ENCODE results near the gene GJA8. TPM values are rescaled to one million over a fixed set of nuclear protein-coding genes. Genes with fewer than 3 reads are reported as not detected.
A peak's percentile ranks its signal among the peaks of the same experiment; 100 is the strongest.
"Not testable (repeated sequence)": the region's sequence is repeated elsewhere in the genome, so short reads cannot be mapped to it uniquely, and the experiment has no call there.

The GJA8 gene
- total RNA-seq, 1 donor from 2014 or later, result not detected

DNA sequence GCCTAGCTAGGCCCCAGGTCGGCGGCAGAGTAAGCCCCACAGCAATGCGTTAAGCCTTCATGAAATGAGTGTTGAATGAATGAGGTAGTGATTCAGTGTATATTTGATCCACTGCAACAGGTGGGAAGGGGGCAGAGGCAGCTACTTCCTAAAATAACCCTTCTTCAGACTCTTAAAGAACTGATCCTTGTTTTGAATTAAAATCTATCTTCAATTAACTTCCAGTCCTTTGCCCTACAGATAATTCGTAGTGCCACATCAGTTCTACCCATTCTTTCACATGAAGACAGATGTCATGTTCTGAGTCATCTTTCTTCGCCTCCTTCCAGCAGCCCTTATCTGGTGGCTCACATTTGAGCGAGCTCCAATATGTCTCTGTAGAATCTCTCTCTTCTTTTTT lies 24.6 kb downstream of the GJA8 start:
- not testable (repeated sequence) for DNase-seq (ENCODE audit: extremely low read depth, low read depth, low spot score)

DNA sequence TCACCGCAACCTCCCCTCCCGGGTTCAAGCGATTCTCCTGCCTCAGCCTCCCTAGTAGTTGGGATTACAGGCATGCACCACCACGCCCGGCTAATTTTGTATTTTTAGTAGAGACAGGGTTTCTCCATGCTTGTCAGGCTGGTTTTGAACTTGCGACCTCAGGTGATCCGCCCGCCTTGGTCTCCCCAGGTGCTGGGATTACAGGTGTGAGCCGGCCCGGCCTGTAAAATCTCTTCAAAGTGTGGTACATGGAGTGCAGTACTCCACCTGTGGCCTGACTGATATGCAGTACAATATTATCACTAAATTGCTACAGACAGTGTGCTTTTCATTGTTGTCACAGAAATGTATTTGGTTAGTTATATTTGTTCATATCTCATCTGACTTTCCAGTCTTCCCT lies 25.1 kb downstream of the GJA8 start:
- not testable (repeated sequence) for DNase-seq (ENCODE audit: extremely low read depth, low read depth, low spot score)

DNA sequence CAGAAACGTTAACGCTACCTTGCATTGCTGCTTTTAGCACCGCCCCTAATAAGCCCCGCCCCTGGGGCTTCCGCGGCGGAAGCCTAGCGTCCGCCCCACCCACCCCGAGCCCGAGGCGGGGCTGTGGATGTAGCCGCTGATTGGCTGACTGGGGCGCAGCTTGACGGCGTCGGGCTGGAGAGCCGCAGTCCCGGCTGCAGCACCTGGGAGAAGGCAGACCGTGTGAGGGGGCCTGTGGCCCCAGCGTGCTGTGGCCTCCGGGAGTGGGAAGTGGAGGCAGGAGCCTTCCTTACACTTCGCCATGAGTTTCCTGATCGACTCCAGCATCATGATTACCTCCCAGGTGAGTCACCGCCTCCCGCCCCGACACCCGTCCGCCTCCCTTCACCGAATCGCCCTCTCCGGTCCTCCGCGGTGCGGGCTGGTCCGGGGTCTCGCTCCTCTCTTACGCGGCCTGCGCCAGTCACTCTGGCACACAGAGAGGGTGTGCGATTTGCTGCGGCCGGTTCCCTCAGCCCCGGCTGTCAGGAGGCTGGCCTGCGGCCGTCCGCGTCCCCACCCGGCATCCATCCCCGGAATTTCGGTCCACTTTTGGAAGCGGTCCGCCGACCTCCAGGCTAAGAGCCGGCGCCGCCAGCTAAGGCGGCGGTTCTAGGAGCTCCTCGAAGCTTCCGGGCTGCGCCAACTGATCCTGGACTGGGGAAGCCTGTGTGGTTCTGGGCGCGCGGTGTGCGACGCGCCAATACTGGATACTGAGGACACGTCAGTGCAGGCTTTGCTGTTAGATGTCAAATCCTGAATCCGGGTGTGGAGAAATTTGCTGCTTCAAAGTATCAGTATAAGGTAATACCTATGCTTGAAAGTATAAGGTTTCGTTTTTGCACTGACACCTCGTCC lies 25.9 kb downstream of the GJA8 start, which contains the start of gene GPR89B:
Gene GPR89B (plus strand): TSS at position 185 of the 897 bp plus-strand sequence. CDS start 117 bp downstream, at position 302.
- DNase-seq (ENCODE audit: extremely low read depth, low read depth, low spot score), result peak; percentile 22

DNA sequence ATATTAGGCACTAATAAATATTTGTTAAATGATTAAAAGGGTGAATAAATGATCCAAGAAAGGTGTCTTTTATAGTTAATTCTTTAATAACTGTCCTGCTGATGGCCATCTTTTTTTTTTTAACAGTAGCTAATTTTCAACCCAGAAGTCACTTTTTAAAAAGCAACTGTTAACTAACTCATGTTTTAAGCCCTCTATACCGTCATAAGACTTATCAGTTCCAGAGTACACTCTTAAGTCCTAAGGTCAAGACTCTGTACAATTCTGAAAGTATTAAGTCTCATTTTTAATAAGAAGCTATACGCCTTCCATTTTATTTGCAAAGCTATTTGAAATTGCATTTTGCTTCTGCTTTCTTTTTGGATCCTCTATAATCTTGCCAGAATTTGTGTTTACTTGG lies 28.5 kb downstream of the GJA8 start:
- not testable (repeated sequence) for DNase-seq (ENCODE audit: extremely low read depth, low read depth, low spot score)

DNA sequence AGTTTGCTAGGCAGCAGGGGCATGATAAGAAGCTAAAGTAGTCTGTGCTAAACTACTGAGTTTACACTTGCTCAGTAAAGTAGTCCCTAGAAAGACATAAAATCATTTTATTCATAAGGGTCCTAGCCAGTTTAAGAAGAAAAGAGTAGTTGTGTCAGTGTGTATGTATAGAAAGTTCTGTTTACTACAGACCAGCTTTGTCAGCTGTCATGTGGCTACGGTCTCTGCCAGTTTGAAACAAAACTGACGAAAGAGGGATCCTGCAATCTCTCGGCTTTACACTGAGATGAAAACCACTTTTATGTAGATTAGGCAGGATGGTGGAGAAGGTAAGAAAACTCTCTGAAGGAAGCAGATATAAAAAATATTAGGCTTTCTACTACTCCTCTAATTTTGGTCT lies 32.7 kb downstream of the GJA8 start:
- not testable (repeated sequence) for DNase-seq (ENCODE audit: extremely low read depth, low read depth, low spot score)

DNA sequence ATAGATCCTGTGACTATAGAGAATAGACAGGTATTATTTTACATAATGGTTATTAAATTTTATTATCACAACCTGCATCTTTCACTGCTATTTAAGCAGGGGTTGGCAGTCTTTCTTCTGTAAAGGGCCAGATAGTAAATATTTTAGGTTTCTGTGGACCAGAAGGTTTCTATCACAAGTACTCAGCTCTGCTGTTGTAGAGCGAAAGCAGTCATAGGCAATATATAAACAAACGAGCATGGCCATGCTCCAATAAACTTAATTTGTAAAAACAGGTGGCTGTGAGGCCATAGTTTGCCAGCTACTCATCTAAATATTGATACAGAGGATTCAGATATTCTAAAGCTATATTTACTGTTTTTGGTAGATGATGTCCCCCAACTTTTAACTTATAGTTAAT lies 37.9 kb downstream of the GJA8 start:
- not testable (repeated sequence) for DNase-seq (ENCODE audit: extremely low read depth, low read depth, low spot score)

DNA sequence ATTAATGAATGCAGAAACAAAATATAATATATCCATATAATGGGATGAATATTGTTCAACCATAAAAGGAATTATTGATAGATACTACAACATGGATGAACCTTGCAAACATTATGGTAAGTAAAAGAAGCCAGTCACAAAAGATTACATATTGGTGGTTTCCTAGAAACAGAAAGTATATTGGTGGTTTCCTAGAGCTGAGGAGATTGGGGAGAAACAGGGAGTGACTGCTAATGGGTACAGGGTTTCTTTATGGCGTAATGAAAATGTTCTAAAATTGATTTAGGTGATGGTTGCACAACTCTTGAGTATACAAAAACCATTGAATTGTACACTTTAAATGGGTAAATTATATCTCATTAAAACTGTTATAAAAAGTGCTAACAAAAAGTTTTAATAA lies 40.0 kb downstream of the GJA8 start:
- DNase-seq (ENCODE audit: extremely low read depth, low read depth, low spot score), result not testable (repeated sequence)

DNA sequence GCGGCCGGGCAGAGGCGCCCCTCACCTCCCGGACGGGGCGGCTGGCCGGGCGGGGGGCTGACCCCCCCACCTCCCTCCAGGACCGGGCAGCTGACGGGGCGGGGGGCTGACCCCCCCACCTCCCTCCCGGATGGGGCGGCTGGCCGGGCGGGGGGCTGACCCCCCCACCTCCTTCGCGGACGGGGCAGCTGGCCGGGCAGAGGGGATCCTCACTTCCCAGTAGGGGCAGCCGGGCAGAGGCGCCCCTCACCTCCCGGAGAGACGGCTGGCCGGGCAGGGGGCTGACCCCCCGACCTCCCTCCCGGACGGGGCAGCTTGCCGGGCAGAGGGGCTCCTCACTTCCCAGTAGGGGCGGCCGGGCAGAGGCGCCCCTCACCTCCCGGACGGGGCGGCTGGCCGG lies 46.9 kb downstream of the GJA8 start:
- DNase-seq (ENCODE audit: extremely low read depth, low read depth, low spot score), result not testable (repeated sequence)

Other genes with a start within 250 kb of the GJA8 start
- gene ACP6, start 232.3 kb upstream of the GJA8 start, total RNA-seq, result 5.5 and 10.7 TPM in 2 replicates
- 0.10 and 31.7 TPM in 2 replicates for gene GJA5, start 142.2 kb upstream of the GJA8 start, total RNA-seq
- 7.5 and 20.8 TPM in 2 replicates for gene GPR89B, start 25.6 kb downstream of the GJA8 start, total RNA-seq
- 4.2 and 7.4 TPM in 2 replicates for gene NBPF11, start 249.5 kb downstream of the GJA8 start, total RNA-seq